DMS153 treated with DMSO at 0.1 percent for 48 hours (cell line): ENCODE results near the gene CHDH.

Source experiments
- DNase-seq: peaks from one replicate; lab custom pipeline; 2025; ENCODE audit not compliant: unreplicated experiment; lab: John Stamatoyannopoulos, UW

CHDH gene

GRCh38 chr3:53809764-53810400 is 36.3 kb downstream of the CHDH start:
- DNase-seq: no peak

- no peak for DNase-seq
These were observed 37.0 kb downstream of the CHDH start for GRCh38 chr3:53809267-53809666.

GRCh38 chr3:53808496-53808895 is 37.7 kb downstream of the CHDH start:
- DNase-seq: no peak

- DNase-seq: no peak
These were observed 39.0 kb downstream of the CHDH start for GRCh38 chr3:53807117-53807810.

- no peak for DNase-seq
These were observed 39.8 kb downstream of the CHDH start for GRCh38 chr3:53806182-53807116.

GRCh38 chr3:53805463-53806159 is 40.6 kb downstream of the CHDH start:
- no peak for DNase-seq

GRCh38 chr3:53804697-53805462 is 41.3 kb downstream of the CHDH start:
- DNase-seq: no peak

- no peak for DNase-seq
These were observed 42.2 kb downstream of the CHDH start for GRCh38 chr3:53803816-53804695.

- DNase-seq: no peak
These were observed 42.9 kb downstream of the CHDH start for GRCh38 chr3:53803124-53803815.

GRCh38 chr3:53802256-53802880 is 43.9 kb downstream of the CHDH start:
- DNase-seq: no peak

- no peak for DNase-seq
These were observed 44.9 kb downstream of the CHDH start for GRCh38 chr3:53801319-53801718.

- DNase-seq: no peak
These were observed 45.9 kb downstream of the CHDH start for GRCh38 chr3:53800041-53800906.

GRCh38 chr3:53799338-53799865 is 46.8 kb downstream of the CHDH start:
- no peak for DNase-seq

- DNase-seq: no peak
These were observed 48.1 kb downstream of the CHDH start for GRCh38 chr3:53798144-53798543.

- DNase-seq: no peak
These were observed 50.2 kb downstream of the CHDH start for GRCh38 chr3:53795789-53796560.

- no peak for DNase-seq
These were observed 51.0 kb downstream of the CHDH start for GRCh38 chr3:53795176-53795575.
